C4-2B (cell line): ENCODE data around the gene LEMD3.

Source experiments
- ZFX ChIP-seq: fragments of 450-650 bp; IDR thresholded peaks from 2 replicates; pipeline ENCODE4 v1.6.1; 2017
- TF ChIP-seq, protein P1 (sequence below): fragments of 450-650 bp; conservative IDR thresholded peaks from 2 replicates; pipeline ENCODE4 v1.5.1; 2017; ENCODE audit warnings: mild to moderate bottlenecking

GRCh38 chr12:65152596-65152995 lies 16.8 kb upstream of the LEMD3 start:
- TF ChIP-seq, protein P1, sequence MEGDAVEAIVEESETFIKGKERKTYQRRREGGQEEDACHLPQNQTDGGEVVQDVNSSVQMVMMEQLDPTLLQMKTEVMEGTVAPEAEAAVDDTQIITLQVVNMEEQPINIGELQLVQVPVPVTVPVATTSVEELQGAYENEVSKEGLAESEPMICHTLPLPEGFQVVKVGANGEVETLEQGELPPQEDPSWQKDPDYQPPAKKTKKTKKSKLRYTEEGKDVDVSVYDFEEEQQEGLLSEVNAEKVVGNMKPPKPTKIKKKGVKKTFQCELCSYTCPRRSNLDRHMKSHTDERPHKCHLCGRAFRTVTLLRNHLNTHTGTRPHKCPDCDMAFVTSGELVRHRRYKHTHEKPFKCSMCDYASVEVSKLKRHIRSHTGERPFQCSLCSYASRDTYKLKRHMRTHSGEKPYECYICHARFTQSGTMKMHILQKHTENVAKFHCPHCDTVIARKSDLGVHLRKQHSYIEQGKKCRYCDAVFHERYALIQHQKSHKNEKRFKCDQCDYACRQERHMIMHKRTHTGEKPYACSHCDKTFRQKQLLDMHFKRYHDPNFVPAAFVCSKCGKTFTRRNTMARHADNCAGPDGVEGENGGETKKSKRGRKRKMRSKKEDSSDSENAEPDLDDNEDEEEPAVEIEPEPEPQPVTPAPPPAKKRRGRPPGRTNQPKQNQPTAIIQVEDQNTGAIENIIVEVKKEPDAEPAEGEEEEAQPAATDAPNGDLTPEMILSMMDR = no peak
- TF ChIP-seq ZFX = no peak
